Body of pancreas (tissue), 4 donors: Measurements from ENCODE around the gene TFIP11.

ENCODE experiments used
- CTCF ChIP-seq, 7 experiments: fragments of 450-650 bp in 4 of 7; fragments of 200-600 bp in 3 of 7; sonication (generic) in 3 of 7; IDR thresholded peaks; one replicate each; pipeline ENCODE4 v1.5.1; 2016 to 2019; ENCODE audit warnings: antibody characterized with exemption in 7 of 7
- POLR2A ChIP-seq, 3 donors: fragments of 450-650 bp; IDR thresholded peaks; one replicate each; pipeline ENCODE4 v1.6.1; 2016; ENCODE audit warnings: antibody characterized with exemption in 3 of 3, mild to moderate bottlenecking in 2 of 3

GRCh38 chr22:26462051-26462450 is 50.2 kb downstream of the TFIP11 start:
- TF ChIP-seq CTCF (IDR thresholded peaks at IDR 0.05) (no peak), POLR2A (IDR thresholded peaks at IDR 0.05) (no peak)
